ENCODE results near the gene FHIT.
"Not testable (repeated sequence)": the region's sequence is repeated elsewhere in the genome, so short reads cannot be mapped to it uniquely, and the experiment has no call there.

Gene FHIT

DNA sequence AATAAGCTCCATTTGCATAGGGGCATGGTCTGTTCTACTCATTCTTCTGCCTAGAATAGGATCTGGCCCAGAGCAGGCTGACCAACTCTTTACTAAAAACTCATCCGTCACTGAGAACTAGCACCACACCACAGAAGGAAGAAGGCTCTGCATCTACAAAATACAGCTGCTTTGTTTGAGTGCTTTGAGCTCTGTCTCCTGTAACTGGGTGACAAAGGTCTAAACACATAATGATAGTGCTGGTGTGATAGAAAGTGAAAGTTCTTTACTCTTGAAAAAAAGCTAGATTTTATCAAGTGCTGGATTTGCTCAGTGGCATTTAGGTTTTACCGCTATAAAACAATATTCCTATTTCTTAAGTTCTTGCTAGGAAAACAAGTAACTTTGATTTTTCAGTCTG is 140.7 kb downstream of the FHIT start:
- no peak for DNase-seq

DNA sequence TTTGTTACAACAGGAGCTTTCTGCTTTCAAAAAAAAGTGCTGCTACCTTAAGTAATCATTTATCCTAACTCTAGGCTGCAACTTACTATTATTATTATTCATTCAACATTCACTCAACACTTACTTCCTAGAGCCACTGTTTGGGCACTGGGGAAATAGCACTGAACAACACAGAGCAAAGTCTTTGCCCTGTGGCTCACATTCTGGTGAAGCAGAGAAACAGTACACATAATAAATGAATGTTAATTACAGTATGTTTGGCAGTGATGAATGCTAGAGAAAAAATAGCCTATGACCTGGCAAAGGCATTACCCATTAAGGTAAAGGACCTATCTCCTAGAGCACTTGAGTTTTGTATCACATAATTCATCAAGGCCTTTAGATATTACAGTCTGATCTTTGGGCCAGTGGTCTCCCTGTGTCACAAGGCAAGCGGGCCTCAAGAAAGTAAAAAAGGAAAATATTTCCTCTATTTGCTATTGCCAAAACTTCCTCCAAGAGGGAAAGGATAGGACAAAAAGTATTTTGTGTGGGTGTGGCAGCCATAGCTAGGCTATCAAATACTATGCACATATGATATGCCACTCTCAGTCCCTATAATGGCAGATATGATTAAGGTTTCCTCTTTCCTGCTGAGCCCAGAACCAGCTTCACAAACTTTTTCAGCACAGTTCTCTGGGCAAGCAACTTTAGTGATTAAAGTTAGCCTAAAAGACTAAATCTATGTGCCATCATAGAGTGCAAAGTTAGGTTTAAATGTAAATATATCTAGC is 142.8 kb downstream of the FHIT start:
- no peak for DNase-seq

DNA sequence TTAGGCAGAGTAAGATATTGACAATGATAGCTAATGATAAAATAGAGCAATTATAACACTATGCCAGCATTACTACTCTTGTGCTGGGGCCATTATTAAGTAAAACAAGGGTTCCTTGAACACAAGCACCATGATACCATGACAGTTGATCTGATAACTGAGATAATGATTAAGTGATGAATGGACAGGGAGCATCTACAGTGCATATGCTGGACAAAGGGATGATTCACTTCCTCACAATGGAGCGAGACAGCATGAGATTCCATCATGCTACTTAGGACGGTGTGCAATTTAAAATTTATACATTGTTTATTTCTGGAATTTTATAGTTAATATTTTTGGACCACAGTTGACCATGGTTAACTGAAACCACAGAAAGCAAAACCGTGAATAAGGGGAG is 156.6 kb downstream of the FHIT start:
- no peak for DNase-seq

DNA sequence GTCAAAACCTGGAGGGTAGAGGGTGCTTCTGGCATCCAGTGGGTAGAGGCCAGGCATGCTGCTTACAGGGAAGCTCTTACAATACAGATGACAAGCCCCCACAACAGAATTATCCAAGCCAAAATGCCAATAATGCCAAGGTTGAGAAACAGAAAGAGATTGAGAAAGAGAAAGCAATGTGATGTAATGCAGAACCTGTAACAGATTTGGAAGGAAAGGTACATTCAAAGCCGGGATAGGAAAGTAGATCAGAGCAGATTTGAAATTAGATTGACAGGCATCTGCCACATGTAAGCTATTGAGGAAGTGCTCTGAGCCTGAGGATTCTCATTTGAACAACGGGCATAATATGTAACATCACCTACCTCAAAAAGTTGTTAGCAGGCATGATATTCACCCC is 157.9 kb downstream of the FHIT start:
- DNase-seq: no peak

DNA sequence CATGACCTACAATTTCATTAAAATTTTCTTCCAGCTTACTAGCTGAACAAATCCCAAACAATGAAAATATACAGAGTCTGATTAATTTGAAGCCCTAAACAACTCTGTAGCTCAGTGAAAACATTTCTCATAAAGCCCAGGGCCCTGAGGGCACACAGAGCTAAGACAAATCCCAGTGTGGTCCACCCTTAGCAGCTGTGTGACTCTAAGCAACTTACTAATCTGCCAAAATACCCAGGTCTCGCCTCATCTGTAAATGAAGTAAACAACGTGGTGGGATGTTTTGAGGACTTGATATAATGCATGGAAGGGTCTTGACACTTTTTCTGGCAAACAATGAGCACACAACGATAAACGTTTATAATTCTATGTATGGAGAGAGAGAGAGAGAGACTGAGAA is 158.4 kb downstream of the FHIT start:
- no peak for DNase-seq

DNA sequence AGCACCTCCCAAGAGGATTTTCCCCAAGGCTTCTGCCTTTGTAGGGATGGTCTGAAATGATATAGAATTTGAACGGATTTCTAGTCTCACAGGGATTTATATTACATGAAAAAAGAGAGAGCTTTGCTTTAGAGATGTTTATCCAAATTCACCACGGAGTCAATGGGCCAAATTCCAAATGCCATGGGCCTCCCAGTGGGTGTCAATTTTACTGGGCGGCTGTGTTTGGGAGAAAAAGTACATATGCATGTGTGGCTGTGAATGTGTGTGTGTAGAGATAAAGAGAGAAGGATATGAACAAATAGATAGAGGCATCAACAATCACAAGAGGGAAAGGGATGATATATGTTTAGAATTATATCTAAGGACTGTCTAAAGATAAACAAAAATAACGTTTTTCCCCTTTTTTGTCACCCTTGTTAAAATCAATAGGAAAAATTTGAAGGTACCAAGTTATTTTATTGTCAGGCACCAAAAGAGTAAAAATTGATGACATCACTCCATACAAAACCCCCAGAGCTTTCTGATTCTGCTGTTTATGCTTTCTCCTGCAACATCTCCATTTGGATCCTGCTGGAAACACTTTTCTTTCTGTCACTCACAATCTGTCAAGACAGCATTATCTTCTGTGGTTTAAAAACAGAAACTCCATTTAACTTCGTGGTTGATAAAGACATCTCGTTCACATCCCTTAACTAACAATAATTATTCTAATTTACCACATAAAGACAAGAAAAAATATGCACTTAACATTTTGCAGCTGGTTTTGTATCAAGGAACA is 160.7 kb downstream of the FHIT start:
- no peak for DNase-seq

DNA sequence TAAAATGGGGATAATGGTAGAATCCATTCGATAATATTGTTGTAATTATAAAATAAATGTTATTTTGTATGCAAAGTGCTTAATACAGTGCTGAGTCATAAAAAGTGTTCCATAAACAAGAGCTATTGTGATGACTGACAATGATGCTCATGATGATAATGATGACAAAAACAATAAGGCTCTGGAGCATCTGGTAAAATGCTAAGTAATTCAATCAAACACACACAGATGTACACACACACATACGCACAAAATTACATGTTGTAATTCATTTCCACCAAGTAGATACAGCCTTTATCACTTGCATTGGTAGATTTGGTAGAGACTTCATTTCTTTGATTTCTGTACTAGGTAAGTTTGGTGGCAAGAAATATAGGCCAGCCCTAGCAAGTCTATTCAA is 163.8 kb downstream of the FHIT start:
- no peak for DNase-seq

DNA sequence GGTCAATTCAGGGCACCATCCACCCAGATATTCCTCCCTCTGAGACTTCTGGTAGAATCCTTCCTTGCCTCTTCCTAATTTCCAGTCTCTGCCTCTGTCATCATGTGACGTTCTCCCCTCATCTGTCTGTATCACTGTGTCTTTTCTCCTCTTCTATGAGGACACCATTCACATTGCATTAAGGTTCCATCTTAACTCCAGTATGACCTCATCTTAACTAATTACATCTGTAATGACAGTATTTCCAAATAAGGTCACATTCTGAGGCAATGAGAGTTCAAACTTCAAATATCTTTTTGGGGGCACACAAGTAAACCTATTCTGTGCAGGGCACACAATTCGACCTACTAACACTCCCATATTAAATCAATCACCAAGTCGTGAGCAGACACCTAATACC is 169.7 kb downstream of the FHIT start:
- no peak for DNase-seq

DNA sequence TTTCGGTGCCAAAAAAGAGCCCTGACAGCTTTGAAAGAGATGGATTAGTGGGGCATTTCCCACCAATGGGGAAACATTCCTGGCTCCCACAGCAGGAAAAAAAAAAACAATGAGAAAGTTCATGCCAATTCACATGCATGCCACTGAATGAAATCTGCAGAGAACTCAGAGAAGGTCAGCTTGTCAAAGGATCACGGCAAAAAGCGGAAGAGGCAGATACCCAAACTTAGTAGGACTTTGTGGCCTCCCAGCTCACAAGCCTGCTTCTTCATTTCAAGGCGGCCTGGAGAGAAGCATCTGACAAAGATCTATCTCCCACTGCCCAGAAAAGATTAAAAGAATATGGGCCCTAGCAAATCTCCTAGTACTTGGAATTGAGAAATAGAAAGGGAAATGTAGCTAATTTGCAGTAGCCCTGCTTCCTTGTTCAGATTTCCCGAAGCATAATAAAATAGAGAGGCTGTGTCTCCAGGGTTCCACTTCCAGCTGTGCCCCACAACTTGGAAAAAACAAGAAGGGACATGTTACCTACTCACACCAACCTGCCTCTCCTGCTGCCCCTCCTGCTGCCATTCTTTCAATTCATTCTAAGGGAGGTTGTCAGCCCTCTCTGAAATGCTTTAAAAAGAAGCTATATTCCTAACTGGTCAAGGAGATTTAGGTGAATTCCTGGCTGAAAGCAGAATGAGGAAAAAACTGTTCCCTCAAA is 170.4 kb downstream of the FHIT start:
- DNase-seq: no peak

DNA sequence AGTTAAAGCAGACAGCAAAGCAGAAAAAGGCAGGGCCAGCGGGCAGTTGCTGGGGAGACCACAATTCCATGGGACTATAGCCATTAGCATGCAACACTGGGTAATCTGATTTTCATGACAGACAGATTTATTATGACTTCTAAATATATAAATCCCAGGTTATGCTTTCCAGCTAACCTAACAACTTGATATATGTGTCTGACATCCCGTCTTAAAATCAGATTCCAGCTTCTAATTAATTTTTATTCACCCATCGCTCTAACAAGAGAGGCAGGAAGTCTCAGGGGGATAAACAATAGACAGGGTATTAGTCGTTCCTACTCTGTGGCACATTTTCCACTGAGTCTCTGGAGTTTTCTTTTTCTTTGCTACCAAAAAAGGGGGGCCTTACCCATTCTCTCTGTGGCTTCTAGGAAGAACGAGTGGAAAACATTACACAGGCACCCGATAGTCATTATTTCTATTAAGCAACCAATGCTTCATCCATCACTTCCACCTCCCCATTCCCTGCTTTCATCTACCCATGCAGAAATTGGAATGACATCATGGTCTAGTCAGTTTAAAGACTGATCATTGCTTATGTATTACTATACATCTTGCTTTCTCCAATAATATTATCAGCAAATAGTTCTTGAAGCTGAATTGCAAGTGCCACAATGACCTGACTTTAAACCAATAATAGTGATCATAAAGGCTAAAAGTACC is 173.1 kb downstream of the FHIT start:
- no peak for DNase-seq

DNA sequence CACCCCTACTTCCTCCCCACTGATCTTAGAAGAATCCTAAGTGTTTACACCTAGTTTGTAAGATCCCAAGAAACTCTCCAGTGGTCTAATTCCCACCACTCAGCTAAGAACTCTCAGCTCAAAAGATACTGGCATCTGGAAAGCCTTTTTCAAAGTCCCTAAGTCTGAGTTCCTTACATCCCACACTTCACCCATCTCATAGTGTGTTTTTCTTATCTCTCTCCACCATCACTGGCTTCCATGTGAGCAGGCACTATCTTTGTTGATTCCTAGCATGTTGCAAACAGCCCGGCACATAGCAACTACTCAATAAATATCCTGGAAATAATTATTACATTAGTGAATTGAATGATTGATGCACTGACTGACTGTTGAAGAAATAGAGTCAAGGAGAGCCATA is 173.7 kb downstream of the FHIT start:
- DNase-seq: no peak

DNA sequence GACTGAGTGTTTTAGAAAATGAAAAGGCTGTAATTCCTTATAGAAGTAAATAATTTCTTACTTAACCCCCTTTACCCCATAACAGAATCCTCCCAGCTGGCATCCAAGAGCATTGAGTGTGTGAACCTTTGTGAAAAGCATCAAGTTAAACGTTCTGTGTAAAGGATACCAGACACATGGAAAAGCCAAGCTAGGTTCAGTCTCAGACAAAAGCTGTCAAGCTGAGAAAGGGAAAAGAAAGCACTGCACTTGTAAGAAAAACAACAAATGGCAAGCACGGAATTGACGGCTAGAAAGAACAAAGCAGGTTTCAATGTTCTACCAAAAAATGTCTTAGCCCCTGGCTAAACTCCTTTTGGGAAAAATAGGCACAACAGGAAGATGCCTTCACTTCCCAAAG is 176.5 kb downstream of the FHIT start:
- no peak for DNase-seq

DNA sequence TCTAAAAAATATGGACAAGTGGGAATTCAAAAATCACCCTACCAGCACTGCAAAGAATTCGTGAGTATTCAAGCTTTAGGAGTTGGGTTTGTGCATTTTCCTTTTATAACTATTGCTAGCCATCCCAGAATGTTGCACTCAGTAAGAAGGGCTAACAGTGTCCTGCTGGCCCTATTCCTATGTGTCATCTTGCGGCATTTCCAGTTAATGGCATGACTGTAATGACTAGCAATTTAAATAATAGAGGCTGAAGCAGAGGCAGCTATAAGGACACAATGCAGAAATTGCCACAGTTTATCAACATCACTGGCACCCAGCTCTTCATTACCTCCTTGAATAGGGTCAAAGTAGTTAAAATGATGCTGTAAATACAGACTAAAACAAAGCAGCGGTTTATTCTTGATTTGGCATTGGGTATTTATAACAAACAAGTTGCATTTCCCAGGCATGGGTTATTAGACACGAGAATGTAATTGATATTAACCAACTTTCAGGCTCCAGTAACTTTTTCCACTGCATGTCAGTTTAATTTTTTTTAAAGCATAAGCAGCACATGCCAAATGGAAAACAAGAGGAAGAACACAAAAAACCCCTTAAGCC is 177.6 kb downstream of the FHIT start:
- no peak for DNase-seq

DNA sequence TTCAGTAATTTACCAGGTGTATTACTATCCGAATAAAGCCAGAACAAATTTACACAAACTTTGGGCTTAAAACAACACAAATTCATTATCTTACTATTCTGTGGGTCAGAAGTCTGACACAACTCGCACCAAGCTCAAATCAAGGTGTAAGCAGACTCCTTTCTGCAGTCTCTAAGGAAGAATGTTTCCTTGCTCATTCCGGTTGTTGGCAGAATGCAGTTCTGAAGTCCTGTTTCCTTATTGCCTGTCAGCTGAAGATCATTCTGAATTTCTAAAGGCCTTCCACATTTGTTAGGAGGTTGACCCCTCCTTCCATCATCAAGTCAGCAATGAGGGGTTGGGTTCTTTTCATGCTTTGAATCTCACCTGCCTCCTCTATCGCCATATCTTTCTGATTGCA is 183.2 kb downstream of the FHIT start:
- DNase-seq: no peak

DNA sequence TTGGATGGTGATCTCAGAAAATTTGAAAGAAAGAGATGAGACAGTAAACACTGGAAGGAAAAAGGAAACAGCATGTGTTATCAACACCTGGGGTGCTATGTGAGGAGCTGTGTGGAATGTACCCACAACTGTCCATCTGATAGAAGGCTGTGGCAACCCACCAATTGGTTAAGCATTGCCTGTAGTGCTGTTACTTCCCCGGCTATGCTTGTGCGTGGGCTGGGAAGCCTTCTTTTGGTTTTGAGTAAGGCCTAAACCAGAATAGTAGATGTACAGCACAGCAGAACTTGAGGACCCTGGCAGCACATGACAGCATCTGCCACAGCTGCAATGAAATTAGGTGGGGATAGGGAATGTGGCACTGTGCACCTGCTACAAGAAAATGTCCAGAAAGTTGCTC is 184.5 kb downstream of the FHIT start:
- no peak for DNase-seq

DNA sequence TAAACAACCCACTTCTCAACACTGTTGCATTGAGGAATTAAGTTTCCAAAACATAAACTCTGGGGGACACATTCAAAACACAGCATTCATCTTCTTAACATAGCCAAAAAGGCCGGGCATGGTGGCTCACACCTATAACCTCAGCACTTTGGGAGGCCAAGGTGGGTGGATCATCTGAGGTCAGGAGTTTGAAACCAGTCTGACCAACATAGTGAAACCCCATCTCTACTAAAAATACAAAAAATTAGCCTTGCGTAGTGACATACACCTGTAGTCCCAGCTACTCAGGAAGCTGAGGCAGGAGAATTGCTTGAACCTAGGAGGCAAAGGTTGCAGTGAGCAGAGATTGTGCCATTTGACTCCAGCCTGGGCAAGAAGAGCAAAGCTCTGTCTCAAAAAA is 185.0 kb downstream of the FHIT start:
- DNase-seq: not testable (repeated sequence)

DNA sequence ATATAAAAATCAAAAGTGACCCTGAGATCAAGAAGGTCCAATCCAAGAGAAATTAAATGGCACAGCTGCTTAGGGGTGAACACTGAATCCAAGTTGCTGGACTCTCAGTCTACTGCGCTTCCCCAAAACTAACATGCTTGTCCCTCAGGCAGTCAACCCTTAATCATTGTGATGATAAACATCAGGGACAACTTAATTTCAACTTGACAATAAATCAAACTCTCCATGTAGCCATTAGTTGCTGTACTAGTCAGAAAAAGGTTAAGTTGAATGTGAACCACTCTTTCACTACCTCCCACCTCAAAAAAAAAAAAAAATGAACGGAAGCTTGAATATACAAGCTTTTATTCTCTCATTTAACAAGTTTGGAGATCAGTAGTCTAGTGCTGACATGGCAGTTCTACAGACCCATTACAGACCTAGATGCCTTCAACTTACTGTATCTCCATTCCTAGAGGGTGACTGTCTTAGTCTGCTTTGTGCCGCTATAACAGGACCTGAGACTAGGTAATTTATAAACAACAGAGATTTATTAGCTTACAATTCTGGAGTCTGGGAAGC is 185.7 kb downstream of the FHIT start:
- no peak for DNase-seq

DNA sequence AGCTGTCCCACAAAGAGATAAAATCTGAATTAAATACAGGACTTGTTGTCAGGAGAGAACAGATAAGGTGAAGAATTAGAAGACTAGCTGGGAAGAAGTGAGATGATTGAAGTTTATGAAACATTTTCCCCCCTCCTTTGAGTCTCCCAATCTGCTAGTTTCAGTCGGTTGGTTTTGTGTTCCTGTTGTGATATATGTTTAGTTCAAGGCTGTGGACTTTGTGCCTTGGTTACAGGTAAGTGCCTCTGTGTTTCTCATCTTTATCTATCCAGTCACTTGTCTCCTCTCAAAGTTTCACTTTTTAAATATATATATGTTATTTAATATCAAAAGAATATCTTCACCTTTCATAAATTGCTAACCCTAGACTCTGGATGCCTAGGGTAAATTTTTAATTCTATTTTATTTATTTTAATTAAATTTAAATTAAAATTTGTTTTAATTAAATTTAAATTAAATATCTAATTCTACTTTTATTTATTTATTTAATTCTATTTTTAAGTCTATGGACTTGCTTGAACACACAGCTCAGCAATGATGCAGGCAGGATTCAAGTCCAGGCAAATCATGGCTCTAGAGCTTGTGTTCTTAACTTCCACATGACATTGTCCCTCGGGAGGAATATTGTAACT is 190.0 kb downstream of the FHIT start:
- no peak for DNase-seq

DNA sequence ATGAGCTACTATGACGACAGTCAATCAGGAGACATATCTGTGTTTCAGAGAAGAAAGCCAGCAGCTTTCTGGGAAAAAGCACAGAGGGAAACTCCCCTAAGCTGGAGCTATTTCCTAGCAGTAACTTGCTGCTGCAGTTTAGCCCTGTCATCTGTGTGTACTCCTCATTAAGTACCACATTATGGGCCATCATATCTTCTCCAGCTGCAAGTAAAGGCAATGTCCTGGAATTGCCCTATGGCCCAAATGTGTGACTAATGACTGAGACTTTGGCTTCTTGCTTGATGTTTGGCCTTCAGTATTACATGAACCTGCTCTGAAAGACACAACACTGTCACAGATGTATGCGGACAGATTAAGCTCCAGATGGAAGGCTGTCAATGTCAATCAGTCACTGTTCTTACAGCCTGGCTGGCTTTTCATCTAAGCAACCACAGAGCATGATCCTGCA is 190.8 kb downstream of the FHIT start:
- no peak for DNase-seq

DNA sequence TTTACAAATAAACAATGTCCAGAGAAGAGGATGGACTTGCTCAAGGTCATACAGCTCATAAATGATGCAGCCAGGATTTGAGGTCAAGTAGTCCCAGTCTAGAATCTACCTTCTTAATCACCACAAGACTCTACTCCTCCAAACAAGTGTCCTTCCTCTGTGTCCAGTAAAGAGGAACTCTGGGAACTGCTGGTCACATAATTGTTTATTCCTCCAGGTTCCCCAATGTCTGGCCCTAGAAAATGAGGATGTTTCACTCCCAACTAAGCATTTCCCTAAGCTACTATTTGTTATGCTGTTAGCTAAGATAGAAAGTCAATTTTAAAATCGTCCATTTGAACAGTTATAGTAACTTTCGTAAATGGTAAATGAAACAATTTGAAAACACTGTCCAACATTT is 192.4 kb downstream of the FHIT start:
- DNase-seq: no peak

DNA sequence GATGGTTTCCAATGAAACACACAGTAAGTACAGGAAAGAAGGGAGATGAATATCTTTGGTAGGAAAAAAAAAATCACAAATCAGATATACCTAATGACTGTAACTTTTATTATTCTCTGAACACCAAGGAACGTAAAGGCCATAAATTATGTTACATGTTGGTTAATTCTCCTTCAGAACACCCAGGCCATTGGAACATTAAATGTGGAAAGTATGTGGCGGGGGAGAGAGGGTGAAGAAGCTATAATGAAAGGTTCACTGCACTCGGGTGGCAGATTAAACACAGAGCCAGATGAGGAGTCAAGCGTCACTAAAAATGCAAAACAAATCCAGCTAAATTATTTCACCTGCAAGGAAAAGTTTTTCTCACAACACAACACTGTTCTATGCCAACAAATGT is 193.8 kb downstream of the FHIT start:
- no peak for DNase-seq

DNA sequence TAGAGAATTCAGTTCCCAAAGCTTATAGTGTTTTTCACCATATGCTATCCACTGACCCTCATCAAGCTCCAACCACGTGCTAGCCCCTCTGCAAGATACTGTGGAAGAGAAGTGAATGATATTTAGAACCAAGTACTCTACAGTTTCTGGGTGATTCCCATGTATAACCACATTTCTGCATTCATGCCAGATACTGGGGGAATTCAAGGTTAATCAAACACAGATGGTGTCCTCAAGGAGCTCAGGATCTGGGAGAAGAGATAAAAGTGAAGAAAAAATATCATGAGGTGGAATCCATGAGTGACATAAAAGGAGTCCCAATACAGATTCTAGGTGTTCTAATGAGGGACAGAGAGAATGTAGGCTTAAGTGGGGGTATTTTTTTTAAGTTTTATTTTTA is 195.8 kb downstream of the FHIT start:
- DNase-seq: no peak

All from fibroblast of skin of scalp (primary cell).